ENCODE measurements around the gene CD38. TPM values are rescaled to one million over a fixed set of nuclear protein-coding genes. Genes with fewer than 3 reads are reported as not detected.
"Not testable (repeated sequence)": the region's sequence is repeated elsewhere in the genome, so short reads cannot be mapped to it uniquely, and the experiment has no call there.

Gene CD38
- total RNA-seq, 1 donor from 2014 or later = 0.64 TPM

GRCh38 chr4:15757054-15757453, 21.1 kb upstream of the CD38 start:
- Histone ChIP-seq H3K9ac (no peak overlapping the region), H3K4me2 (no peak overlapping the region), H4K20me1 (ENCODE audit: low read depth) (no peaks in the 10 kb centered on the region), H3K27me3 (no peaks in the 10 kb centered on the region), H3K27ac (no peak overlapping the region), H2AFZ (replicated peaks) (no peak overlapping the region), H3F3A (ENCODE audit: low read depth) (no peaks in the 10 kb centered on the region), H3K79me2 (ENCODE audit: low read depth) (no peaks in the 10 kb centered on the region), H3K9me3 (ENCODE audit: low read depth) (no peaks in the 10 kb centered on the region), H3K4me1 (no peaks in the 10 kb centered on the region), H3K4me3 (no peak overlapping the region), H3K36me3 (no peaks in the 10 kb centered on the region)
- Mint-ChIP-seq H3K27ac (no peak overlapping the region), H3K36me3 (no peaks in the 10 kb centered on the region), H3K4me1 (peaks cover 2% of the 10 kb centered on the region), H3K27me3 (ENCODE audit: insufficient read depth, low read depth) (peaks cover 2% of the 10 kb centered on the region), H3K4me3 (no peak overlapping the region), H3K9me3 (no peaks in the 10 kb centered on the region)
- no peak for DNase-seq (ENCODE audit: low spot score)
- TF ChIP-seq EZH2 (IDR thresholded peaks at IDR 0.05) (no peak), EZH2phosphoT487 (IDR thresholded peaks at IDR 0.05) (no peak)
- TF ChIP-seq, protein P1, sequence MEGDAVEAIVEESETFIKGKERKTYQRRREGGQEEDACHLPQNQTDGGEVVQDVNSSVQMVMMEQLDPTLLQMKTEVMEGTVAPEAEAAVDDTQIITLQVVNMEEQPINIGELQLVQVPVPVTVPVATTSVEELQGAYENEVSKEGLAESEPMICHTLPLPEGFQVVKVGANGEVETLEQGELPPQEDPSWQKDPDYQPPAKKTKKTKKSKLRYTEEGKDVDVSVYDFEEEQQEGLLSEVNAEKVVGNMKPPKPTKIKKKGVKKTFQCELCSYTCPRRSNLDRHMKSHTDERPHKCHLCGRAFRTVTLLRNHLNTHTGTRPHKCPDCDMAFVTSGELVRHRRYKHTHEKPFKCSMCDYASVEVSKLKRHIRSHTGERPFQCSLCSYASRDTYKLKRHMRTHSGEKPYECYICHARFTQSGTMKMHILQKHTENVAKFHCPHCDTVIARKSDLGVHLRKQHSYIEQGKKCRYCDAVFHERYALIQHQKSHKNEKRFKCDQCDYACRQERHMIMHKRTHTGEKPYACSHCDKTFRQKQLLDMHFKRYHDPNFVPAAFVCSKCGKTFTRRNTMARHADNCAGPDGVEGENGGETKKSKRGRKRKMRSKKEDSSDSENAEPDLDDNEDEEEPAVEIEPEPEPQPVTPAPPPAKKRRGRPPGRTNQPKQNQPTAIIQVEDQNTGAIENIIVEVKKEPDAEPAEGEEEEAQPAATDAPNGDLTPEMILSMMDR (IDR thresholded peaks at IDR 0.05) = no peak

DNA sequence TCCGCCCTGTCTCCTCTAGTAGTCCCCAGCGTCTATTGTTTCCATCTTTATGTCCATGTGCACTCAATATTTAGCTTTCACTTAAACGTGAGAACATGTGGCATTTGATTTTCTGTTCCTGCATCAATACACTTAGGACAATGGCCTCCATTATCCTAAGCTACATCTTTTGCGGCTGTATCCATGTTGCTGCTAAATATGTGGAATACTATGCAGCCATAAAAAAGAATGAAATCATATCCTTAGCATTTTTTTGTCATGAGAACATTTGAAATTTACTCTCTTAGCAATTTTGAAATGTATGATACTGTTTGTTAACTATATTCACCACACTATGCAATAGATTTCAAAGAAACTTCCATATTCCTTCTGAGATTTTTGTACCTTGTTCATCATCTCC, 19.8 kb upstream of the CD38 start:
- no peak overlapping the region for H3K27ac Mint-ChIP-seq
- Histone ChIP-seq H3K4me3 (no peak overlapping the region), H3K27ac (no peak overlapping the region), H3F3A (ENCODE audit: low read depth) (no peaks in the 10 kb centered on the region), H3K79me2 (ENCODE audit: low read depth) (no peaks in the 10 kb centered on the region), H4K20me1 (ENCODE audit: low read depth) (no peaks in the 10 kb centered on the region), H3K4me1 (no peaks in the 10 kb centered on the region), H3K9ac (no peak overlapping the region), H2AFZ (replicated peaks) (no peak overlapping the region), H3K36me3 (no peaks in the 10 kb centered on the region), H3K27me3 (no peaks in the 10 kb centered on the region), H3K4me2 (no peak overlapping the region), H3K9me3 (ENCODE audit: low read depth) (peaks cover 4% of the 10 kb centered on the region)
- H3K4me1 Mint-ChIP-seq = peaks cover 2% of the 10 kb centered on the region
- peaks cover 3% of the 10 kb centered on the region for H3K9me3 Mint-ChIP-seq
- H3K27me3 Mint-ChIP-seq (ENCODE audit: insufficient read depth, low read depth) = peaks cover 2% of the 10 kb centered on the region
- DNase-seq (ENCODE audit: low spot score) = no peak
- H3K4me3 Mint-ChIP-seq = no peak overlapping the region
- TF ChIP-seq EZH2 (IDR thresholded peaks at IDR 0.05) (no peak), EZH2phosphoT487 (IDR thresholded peaks at IDR 0.05) (no peak)
- TF ChIP-seq, protein P1 (IDR thresholded peaks at IDR 0.05) = no peak
- H3K36me3 Mint-ChIP-seq = no peaks in the 10 kb centered on the region

GRCh38 chr4:15762460-15762859, 15.7 kb upstream of the CD38 start:
- not testable (repeated sequence) for H3K27me3 ChIP-seq; H3F3A ChIP-seq (ENCODE audit: low read depth); H3K36me3 Mint-ChIP-seq; H3K79me2 ChIP-seq (ENCODE audit: low read depth); H3K27ac Mint-ChIP-seq; H3K4me1 Mint-ChIP-seq; H4K20me1 ChIP-seq (ENCODE audit: low read depth); H3K9me3 Mint-ChIP-seq; H3K4me3 ChIP-seq; H2AFZ ChIP-seq (replicated peaks); H3K27ac ChIP-seq; H3K4me1 ChIP-seq; H3K9me3 ChIP-seq (ENCODE audit: low read depth); H3K9ac ChIP-seq; H3K4me3 Mint-ChIP-seq; H3K4me2 ChIP-seq; DNase-seq (ENCODE audit: low spot score); H3K27me3 Mint-ChIP-seq (ENCODE audit: insufficient read depth, low read depth); H3K36me3 ChIP-seq

DNA sequence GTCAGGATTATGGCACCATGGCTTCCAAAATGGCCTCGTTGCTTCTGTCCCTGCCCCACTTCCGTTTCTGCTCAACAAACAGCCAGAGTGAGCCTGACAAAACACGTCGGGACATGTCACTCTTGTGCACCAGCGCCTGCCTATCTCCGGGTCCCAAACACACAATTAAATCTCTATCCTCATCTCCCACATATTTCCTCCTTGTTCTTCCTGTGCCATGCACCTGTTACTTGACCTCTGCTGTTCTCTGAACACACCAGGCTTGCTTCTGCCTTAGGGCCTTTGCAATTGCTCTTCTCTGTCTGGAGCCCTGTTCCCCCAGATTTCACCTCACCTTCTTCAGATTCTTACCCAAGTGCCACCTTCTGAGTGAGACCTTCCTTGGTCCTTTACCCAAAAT, 12.7 kb upstream of the CD38 start:
- Mint-ChIP-seq H3K27me3 (ENCODE audit: insufficient read depth, low read depth) (no peaks in the 10 kb centered on the region), H3K4me1 (no peaks in the 10 kb centered on the region), H3K36me3 (no peaks in the 10 kb centered on the region), H3K4me3 (no peak overlapping the region), H3K27ac (no peak overlapping the region), H3K9me3 (peaks cover 3% of the 10 kb centered on the region)
- peaks cover 4% of the 10 kb centered on the region for H3K9me3 ChIP-seq (ENCODE audit: low read depth)
- H3K4me2 ChIP-seq = no peak overlapping the region
- no peak overlapping the region for H3K4me3 ChIP-seq
- no peak overlapping the region for H3K9ac ChIP-seq
- no peaks in the 10 kb centered on the region for H3K36me3 ChIP-seq
- H4K20me1 ChIP-seq (ENCODE audit: low read depth) = no peaks in the 10 kb centered on the region
- no peaks in the 10 kb centered on the region for H3K4me1 ChIP-seq
- TF ChIP-seq EZH2 (IDR thresholded peaks at IDR 0.05) = no peak
- no peaks in the 10 kb centered on the region for H3F3A ChIP-seq (ENCODE audit: low read depth)
- H3K79me2 ChIP-seq (ENCODE audit: low read depth) = no peaks in the 10 kb centered on the region
- H2AFZ ChIP-seq (replicated peaks) = peak overlapping the region; percentile 26
- H3K27me3 ChIP-seq = no peaks in the 10 kb centered on the region
- H3K27ac ChIP-seq = no peak overlapping the region
- no peak for DNase-seq (ENCODE audit: low spot score)

All from neural progenitor cell (in vitro differentiated cells).